IMR-90 (cell line): ENCODE results near the gene DRD5. TPM values are rescaled to one million over a fixed set of nuclear protein-coding genes. Genes with fewer than 3 reads are reported as not detected.
"Not testable (repeated sequence)": the region's sequence is repeated elsewhere in the genome, so short reads cannot be mapped to it uniquely, and the experiment has no call there.

Experiments used
- ATAC-seq: fragments of 200-7000 bp; cut with Tn5 transposase; 2 replicates; pipeline ENCODE4 v1.9.1; 2020; ENCODE audit warnings: low read depth, mild to moderate bottlenecking, moderate library complexity
- BruUV-seq: library from RNA; stranded (reverse); fragments of 400-500 nt; replicated peaks from 2 replicates; lab custom pipeline; 2021; lab: Mats Ljungman, UMichigan
- CTCF ChIA-PET: fragments of 300-600 bp; formaldehyde crosslinking; extraction: SDS; loops from one replicate; lab custom pipeline; 2021; ENCODE audit warnings: antibody characterized with exemption; lab: Yijun Ruan, JAX
- POLR2A ChIA-PET: fragments of 300-600 bp; sonication (Branson Sonifier 250); formaldehyde crosslinking; loops from one replicate; lab custom pipeline; 2022; ENCODE audit warnings: antibody characterized with exemption; ENCODE audit not compliant: unreplicated experiment; lab: Charles Lee
- DNase-seq: peaks from one replicate; pipeline ENCODE4 v3.0.0; 2013
- H2AFZ ChIP-seq: replicated peaks from 2 replicates; pipeline ENCODE3; 2013; ENCODE audit warnings: low read length, mild to moderate bottlenecking; ENCODE audit not compliant: poor library complexity
- H2AK5ac ChIP-seq: 2 replicates; pipeline ENCODE4 v1.6.1; 2013; ENCODE audit warnings: low read depth, low read length, inconsistent platforms
- H2AK9ac ChIP-seq: replicated peaks from 2 replicates; pipeline ENCODE3; 2013; ENCODE audit warnings: mild to moderate bottlenecking, low read depth, low read length, moderate library complexity; ENCODE audit not compliant: poor library complexity
- H2BK120ac ChIP-seq: 2 replicates; pipeline ENCODE4 v1.6.1; 2013; ENCODE audit warnings: low read depth, low read length, inconsistent platforms
- H2BK15ac ChIP-seq: 3 replicates; pipeline ENCODE4 v1.6.1; 2013; ENCODE audit warnings: low read depth, low read length, inconsistent platforms
- H2BK20ac ChIP-seq: 2 replicates; pipeline ENCODE4 v1.6.1; 2013; ENCODE audit warnings: low read depth, mild to moderate bottlenecking, inconsistent platforms, low read length, moderate library complexity
- H2BK5ac ChIP-seq: 2 replicates; pipeline ENCODE4 v1.6.1; 2013; ENCODE audit warnings: mild to moderate bottlenecking, low read depth, low read length, inconsistent platforms; ENCODE audit not compliant: poor library complexity, severe bottlenecking
- H3K14ac ChIP-seq: replicated peaks from 2 replicates; pipeline ENCODE4 v1.6.1; 2013; ENCODE audit warnings: low read depth, low read length, inconsistent platforms
- H3K18ac ChIP-seq: 2 replicates; pipeline ENCODE4 v1.6.1; 2013; ENCODE audit warnings: low read depth, low read length, control low read depth
- H3K23ac ChIP-seq: 2 replicates; pipeline ENCODE4 v1.6.1; 2013; ENCODE audit warnings: low read depth, low read length, inconsistent platforms
- H3K27ac ChIP-seq: 2 replicates; pipeline ENCODE4 v1.5.1; 2013; ENCODE audit warnings: mild to moderate bottlenecking, control low read depth, low read length; ENCODE audit not compliant: insufficient read depth
- H3K27me3 ChIP-seq: 2 replicates; pipeline ENCODE4 v1.6.1; 2013; ENCODE audit warnings: low read length; ENCODE audit not compliant: control insufficient read depth, insufficient read depth
- H3K36me3 ChIP-seq: 2 replicates; pipeline ENCODE4 v1.6.1; 2013; ENCODE audit warnings: low read length, mixed read lengths; ENCODE audit not compliant: control insufficient read depth, insufficient read depth
- H3K4ac ChIP-seq: 2 replicates; pipeline ENCODE4 v1.6.1; 2013; ENCODE audit warnings: low read depth, low read length, inconsistent platforms
- H3K4me1 ChIP-seq: 2 replicates; pipeline ENCODE4 v1.6.1; 2013; ENCODE audit warnings: low read length, mixed read lengths; ENCODE audit not compliant: control insufficient read depth, insufficient read depth
- H3K4me2 ChIP-seq: 2 replicates; pipeline ENCODE4 v1.6.1; 2013; ENCODE audit warnings: low read depth, mild to moderate bottlenecking, control low read depth, low read length, moderate library complexity
- H3K4me3 ChIP-seq: 2 replicates; pipeline ENCODE4 v1.5.1; 2013; ENCODE audit warnings: low read depth, mild to moderate bottlenecking, control low read depth, low read length, moderate library complexity; ENCODE audit not compliant: insufficient read depth
- H3K56ac ChIP-seq: 2 replicates; pipeline ENCODE4 v1.6.1; 2013; ENCODE audit warnings: low read length, inconsistent platforms; ENCODE audit not compliant: insufficient read depth; ENCODE audit errors: extremely low read depth
- H3K79me1 ChIP-seq, 2 experiments: 2 replicates each; pipeline ENCODE4 v1.6.1; 2013; ENCODE audit warnings: low read length in 2 of 2, inconsistent platforms in 1 of 2, low read depth in 1 of 2
- H3K9ac ChIP-seq: 2 replicates; pipeline ENCODE4 v1.6.1; 2013; ENCODE audit warnings: low read depth, low read length, control low read depth
- H3K9me1 ChIP-seq: 2 replicates; pipeline ENCODE4 v1.6.1; 2013; ENCODE audit warnings: low read length, inconsistent platforms; ENCODE audit not compliant: insufficient read depth
- H3K9me3 ChIP-seq: 2 replicates; pipeline ENCODE4 v1.6.1; 2013; ENCODE audit warnings: low read length; ENCODE audit not compliant: control insufficient read depth, insufficient read depth
- H4K20me1 ChIP-seq: 2 replicates; pipeline ENCODE4 v1.6.1; 2013; ENCODE audit warnings: low read length, inconsistent platforms; ENCODE audit not compliant: insufficient read depth
- H4K5ac ChIP-seq: 2 replicates; pipeline ENCODE4 v1.6.1; 2013; ENCODE audit warnings: mild to moderate bottlenecking, low read depth, low read length, control low read depth
- H4K8ac ChIP-seq, 2 experiments: 2 replicates each; pipeline ENCODE4 v1.6.1; 2013; ENCODE audit warnings: low read depth in 2 of 2, low read length in 2 of 2, control low read depth in 1 of 2, inconsistent platforms in 1 of 2
- H4K91ac ChIP-seq: 2 replicates; pipeline ENCODE4 v1.6.1; 2013; ENCODE audit warnings: low read depth, low read length, inconsistent platforms; ENCODE audit not compliant: insufficient read depth
- POLR2A ChIP-seq: IDR thresholded peaks from 2 replicates; pipeline ENCODE4 v1.6.1; 2012; ENCODE audit warnings: mild to moderate bottlenecking, low read depth, low read length
- RAD21 ChIP-seq: IDR thresholded peaks from 2 replicates; pipeline ENCODE4 v1.6.1; 2012; ENCODE audit warnings: low read length, improper control_type of control experiment
- SMC3 ChIP-seq: fragments of 150-350 bp; IDR thresholded peaks from 2 replicates; pipeline ENCODE4 v1.6.1; 2016; ENCODE audit warnings: low read depth, mild to moderate bottlenecking, antibody characterized with exemption, low read length, moderate library complexity
- WGBS, 2 experiments: methylation state at CpG; one replicate each; pipeline versions ENCODE4 v1.1.5 to v1.1.7; 2013; ENCODE audit warnings: missing lambda C conversion rate in 2 of 2; ENCODE audit not compliant: insufficient read length in 1 of 2; ENCODE audit errors: extremely low coverage in 2 of 2; 5-methylcytosine and 5-hydroxymethylcytosine counted together
- dilution Hi-C: fragments of 300-500 bp; cut with HindIII; formaldehyde crosslinking; loops from one replicate; pipeline ENCODE4 v1.14.3; 2018; ENCODE audit warnings: low sequenced_read_pairs; ENCODE audit not compliant: unreplicated experiment
- in situ Hi-C: fragments of 300-500 bp; cut with MboI; formaldehyde crosslinking; loops from 3 replicates; pipeline ENCODE4 v1.14.3; 2019; ENCODE audit warnings: low sequenced_read_pairs, inconsistent platforms, mixed read lengths
- intact Hi-C: fragments of 100-400 bp; cut with micrococcal nuclease; formaldehyde crosslinking; loops from 2 replicates; pipeline ENCODE4 v1.10.0; 2022
- polyA plus RNA-seq, 3 experiments: library from polyadenylated mRNA; depleted of rRNA; stranded (reverse); fragments of >200 nt; gene quantifications; 2 replicates each; pipeline ENCODE4 v1.2.3, GENCODE V29; 2012; ENCODE audit warnings: low replicate concordance in 1 of 3
- total RNA-seq: library from RNA; depleted of rRNA; stranded (reverse); fragments of >200 nt; gene quantifications from 2 replicates; pipeline ENCODE4 v1.2.3, GENCODE V29; 2012

Gene DRD5
- total and polyA plus RNA-seq, 2 of the 4 experiments (the other 2 are of a cell fraction) = not detected

- TF ChIP-seq SMC3 = no peak
- no peak for TF ChIP-seq RAD21
- no peak for TF ChIP-seq POLR2A
These were observed at the start of gene DRD5 (continued) for GRCh38 chr4:9781343-9782135.

DNA sequence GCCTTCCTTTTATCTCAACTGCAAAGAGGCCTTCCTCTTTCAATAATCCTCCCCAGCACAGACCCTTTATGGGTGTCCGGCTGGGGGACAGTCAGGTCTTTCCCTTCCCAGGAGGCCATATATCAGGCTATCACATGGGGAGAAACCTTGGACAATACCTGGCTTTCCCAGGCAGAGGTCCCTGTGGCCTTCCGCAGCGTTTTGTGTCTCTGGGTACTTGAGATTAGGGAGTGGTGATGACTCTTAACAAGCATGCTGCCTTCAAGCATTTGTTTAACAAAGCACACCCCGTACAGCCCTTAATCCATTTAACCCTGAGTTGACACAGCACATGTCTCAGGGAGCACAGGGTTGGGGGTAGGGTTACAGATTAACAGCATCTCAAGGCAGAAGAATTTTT, 49.2 kb upstream of the DRD5 start:
- BruUV-seq, H3K27me3 ChIP-seq, H2AK9ac ChIP-seq, H4K8ac ChIP-seq, dilution Hi-C loops, H2BK15ac ChIP-seq, H3K4me2 ChIP-seq, ATAC-seq, H3K27ac ChIP-seq, H2AFZ ChIP-seq, H3K9me1 ChIP-seq, H3K9me3 ChIP-seq, H2AK5ac ChIP-seq, in situ Hi-C loops, H3K36me3 ChIP-seq, H2BK5ac ChIP-seq, H2BK120ac ChIP-seq, H3K18ac ChIP-seq, H4K91ac ChIP-seq, H3K23ac ChIP-seq, intact Hi-C loops, H3K79me1 ChIP-seq, H3K9ac ChIP-seq, H4K20me1 ChIP-seq, POLR2A ChIA-PET, H2BK20ac ChIP-seq, H3K56ac ChIP-seq, H4K5ac ChIP-seq, H3K4me3 ChIP-seq, H3K4ac ChIP-seq, DNase-seq, H3K14ac ChIP-seq, CTCF ChIA-PET, H3K4me1 ChIP-seq: not testable (repeated sequence)
- WGBS, 2 experiments = no CpG with 5 or more reads among the region's 4 CpGs
